Activated T-cell treated with anti-CD3 and anti-CD28 coated beads for 4 hours (primary cell): ENCODE measurements around the gene SOX6.

Source experiments
- DNase-seq: peaks from one replicate; pipeline ENCODE4 v3.0.0-alpha.2; 2020

SOX6 gene

DNA sequence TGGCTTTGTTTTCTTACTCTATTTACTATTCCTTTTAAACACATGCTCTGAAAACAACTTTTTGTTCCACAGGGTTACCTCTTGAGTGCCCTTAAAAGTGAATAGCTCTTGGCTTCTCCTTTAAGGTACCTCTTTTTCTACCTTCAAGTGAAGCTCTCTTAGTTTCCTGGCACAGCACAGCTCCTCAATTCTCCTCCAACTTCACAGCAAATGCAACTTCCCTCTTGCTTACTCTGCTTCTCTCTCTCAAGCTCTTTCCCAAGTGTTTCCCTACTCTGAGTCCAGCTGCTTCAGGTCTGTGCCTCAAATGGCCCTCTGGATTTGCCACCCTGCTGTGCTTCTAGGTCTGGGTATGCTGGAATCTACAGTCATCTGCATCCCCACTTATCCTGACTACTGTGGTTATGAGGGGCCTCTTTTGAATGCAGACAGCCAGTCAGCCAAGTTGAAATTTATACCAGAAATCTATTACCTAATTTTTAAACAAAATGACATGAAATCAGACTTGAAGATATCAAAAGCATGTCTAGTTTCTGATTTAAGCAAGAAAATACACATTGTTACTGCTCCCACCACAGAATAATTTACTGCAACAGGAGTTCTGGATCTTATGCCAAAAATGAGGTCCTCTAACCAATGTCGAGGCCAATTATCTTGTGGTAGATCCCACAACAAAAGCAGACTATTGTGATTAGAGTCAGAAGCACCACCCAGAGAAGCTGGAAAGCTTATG lies 371.1 kb downstream of the SOX6 start:
- DNase-seq = no peak

DNA sequence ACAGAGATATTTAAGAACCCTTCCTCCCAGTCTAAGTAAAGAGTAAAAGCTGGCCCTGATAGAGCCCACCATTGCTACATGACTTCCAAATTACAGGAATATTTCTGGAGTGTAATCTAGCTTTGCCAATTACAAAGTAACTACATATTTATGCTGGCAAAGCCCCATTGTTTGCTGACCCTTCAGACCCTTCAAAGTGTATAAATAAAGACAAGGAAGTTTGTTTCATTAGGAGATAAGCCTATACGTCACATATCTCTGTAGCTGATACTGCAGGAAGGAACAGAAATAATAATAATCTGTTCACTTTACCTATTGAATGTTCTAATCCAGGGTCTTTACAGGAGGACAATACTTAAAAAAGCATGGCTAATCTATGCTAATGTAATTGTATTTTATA lies 375.1 kb downstream of the SOX6 start:
- DNase-seq = no peak

DNA sequence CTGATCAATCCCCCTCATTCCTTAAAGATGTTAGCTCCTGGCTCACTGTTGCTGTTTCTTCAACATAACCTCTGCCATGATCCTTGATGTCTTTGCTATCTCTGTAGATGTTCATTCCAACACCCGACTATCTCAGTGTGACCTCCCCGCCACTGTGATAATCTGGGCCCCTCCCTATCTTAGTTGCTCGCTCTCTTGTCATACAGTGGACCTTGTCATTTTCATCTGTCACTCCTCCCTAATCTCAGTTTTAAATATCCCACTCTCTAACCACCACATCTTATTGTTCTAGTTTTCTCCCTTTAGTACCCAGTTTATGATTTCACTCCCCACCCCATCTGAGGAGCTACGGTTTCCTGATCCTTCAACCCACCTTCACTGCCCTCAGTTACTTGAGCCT lies 379.2 kb downstream of the SOX6 start:
- no peak for DNase-seq

DNA sequence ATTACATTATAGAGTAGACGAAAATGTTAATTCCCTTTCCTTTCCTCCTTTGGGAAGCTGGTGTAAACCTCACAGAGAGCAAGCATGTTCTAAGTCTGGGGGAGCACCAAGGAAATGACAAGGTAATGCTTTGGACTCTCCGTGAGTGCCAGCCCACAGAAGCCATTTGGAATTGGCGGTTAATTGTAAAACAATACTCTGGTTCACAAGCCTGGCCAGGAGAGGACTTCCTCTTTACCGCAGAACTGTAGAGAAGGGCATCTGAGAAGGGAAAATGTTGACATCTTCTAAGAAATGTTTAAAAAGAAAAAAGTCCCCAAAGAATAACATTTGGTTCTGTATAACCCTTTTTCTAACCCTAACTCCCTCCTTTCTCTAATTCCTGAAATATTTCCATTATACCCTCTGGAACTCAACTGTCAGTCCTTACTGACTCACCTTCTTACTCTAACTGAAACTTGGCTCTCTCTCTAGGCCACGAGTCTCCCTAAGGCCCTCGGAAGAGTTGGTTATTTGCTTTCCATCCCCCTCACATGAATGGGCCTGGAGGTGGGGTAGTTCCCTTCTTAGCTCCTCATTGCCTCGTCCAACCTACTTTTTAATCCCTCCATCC lies 379.8 kb downstream of the SOX6 start:
- DNase-seq = no peak

DNA sequence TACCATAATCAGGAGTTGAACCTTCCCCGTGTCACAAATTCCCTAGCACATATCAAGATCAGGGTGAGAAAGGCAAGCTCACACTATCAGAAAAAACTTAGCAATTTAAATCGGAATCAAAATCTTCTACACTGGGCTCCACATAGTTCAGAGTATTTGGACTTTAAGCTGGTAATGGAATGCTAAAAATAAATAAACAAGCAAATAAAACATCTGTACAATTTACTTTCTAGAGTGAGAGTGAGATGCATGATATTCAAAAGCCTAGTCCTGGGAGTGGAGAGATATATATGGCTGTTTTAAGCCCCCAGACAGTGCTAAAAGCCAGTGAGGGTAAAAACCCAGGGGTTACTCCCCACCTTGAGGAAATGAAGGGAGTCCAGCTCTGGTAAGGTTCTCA lies 380.6 kb downstream of the SOX6 start:
- no peak for DNase-seq

DNA sequence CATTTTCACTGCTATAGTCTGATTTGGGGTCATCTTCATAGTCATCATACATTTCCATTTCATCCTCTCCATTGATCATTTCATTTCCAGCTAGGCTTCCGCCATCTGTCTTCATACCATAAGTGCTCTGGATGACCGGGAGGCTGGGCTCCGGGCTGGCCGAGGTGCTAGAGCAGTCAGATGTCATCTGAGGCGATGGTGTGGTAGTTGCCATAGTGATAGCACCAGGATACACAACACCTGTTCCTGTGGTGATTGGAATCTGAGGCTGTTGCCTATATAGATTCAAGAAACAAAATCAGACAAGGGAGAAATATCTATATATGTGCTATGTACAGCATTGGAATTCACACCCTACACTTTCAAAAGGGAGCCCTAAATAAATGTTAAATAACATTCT lies 383.5 kb downstream of the SOX6 start:
- DNase-seq = no peak

DNA sequence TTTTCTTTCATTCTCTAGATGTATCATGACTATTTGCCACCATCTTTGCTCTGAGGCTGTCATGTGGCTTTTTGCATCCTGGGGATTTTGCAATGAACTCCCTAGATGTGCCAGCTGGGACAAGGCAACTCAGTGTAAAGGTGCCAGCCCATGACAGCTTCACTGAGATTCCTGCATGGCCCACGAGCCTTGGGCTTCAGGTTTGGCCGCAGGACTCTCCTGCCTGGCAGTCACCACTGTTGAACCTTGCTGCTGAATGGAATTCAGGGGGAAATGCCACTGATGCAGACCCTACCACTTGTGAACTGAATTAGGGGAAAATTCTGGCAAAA lies 385.2 kb downstream of the SOX6 start:
- DNase-seq = no peak

DNA sequence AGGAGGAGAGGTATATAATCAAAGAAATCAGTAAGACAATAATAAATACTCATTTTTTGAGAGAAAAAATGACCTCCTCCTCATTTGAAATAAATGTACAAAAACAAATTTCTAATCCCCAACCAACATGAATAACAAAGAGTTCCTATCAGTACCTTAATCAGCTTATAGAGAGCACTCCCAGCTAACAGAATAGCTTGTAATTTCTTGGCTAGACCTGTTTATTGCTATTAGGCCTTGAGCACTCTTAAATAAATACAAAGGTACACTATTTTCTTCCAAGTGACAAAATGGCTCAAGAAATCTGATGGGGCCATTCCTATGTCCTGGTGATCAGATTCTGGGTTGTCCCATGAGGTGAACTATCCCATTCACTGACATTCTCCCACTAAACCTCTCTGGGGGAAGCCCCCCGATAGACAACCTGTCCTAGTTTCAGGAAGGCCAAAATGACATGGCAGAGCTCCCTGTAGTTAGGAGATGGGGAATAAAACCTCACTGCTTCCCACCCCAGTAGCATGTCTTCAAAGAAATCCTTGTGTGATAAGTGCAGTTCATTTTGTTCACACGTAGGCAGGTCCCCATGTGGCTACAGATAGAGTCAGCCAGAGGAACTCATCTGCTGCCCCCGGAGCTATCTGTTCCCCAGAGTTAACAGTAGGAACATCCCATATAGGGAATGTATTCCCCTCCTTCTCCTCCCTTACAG lies 385.7 kb downstream of the SOX6 start:
- no peak for DNase-seq

DNA sequence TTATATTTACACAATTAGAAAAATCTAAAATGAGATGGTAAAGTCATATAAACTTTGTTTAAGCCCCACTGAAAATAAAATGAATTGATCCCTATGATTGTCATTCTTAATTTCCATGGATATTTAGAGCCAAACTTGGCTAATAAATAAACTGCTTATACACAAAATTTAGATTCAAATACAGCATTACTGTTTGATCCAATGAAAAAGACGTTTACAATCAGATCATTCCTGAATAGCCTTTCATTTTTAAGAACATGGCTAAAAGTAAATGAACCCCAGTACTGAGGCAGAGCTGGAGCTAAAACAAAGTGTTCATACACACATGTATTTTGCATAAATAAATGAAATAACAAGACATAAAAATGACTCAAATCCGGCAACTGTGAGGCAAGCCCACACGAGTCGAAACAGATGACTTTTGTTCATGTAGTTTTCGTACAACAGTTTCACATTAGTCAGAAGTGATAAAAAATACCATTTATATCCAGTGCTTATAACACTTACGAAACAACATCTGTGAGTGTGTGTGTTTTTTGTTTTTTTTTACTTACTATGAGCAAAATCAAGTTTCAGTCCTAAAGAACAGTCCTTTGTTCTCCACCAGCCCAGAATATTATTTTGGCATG lies 386.5 kb downstream of the SOX6 start:
- no peak for DNase-seq

DNA sequence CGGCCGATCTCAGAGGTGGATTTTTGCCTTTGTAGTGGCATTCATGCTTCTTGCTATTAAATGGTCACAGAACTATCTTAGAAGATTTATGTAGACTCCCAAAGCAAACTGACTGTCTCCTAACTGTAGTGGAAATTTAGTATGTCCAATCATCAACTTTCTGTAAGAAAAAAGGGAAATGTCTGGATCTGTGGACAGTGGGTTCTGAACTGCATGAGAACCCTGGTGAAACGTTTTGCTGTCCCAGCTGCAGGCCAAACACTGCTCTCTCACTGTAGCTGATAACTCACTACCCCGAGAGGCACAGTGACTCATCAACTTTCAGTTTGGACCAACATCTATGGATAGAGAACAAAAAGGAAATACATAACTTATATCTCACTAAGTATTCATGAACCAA lies 387.1 kb downstream of the SOX6 start:
- no peak for DNase-seq

DNA sequence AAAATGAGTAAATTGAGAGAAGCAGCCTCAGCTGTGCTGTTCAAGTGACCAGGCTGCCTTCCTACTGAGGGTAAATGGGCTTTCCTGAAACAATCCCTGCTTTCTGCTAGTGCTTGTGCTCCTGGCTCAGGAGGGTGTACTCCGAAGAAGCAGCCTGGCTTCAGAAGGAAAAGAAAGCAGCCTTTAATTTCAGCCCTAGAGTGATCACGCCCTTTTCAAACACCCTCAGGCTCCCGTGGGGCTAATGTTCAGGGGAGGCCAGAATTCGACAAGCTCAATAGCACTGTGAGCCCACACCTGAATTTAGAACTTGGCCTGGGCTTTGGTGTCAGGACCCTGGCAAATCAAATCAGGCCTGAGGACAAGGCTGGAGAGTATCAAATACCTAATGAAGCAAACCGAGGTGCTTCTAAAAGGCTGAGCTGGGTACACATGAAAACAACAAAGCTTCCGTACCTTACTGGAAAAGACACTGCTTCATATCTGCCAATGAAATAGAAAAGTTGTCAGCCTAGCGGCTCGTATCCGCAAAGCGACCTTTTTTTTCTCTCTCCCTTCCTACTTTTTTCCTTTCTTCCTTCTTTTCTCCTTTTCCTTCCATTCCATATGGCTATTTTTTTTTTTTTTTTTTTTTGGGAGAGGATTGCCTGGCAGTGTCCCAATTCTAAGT lies 387.8 kb downstream of the SOX6 start:
- DNase-seq = no peak

DNA sequence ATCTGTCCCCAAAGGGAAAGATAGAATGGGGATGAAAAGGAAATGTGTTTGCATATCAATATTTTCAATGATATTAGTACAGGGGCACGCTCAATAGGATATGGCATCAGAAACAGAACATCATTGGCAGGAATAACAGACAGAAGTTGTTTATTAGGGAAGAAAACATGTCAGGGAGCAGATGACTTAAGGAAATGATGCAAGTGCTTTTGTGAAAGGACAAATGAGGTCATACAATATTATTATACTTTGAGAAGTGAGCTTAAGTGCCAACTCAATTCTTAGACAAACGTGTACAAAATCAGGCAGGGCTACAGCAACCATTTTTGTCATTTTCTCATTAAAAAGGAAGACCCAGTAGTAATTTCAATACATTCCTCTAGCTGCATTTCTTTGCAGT lies 388.4 kb downstream of the SOX6 start:
- DNase-seq = no peak

DNA sequence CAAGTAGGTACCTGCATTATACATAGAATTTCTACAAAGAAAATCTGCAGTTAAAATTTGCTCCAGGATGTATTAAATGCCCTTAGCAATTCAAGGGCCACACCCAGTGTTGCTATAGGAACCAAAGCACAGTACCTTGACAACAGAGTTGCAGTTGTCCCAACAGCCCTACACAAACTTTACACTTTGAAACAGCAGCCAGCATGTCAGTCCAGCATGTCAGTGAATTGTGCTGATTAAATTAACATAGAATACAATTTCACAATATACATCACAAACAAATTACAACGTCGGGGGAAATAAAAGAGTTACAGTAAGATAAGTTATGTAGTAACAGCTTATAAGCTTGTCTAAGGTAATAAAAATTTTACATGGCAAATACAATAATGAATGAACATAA lies 389.2 kb downstream of the SOX6 start:
- DNase-seq = no peak

DNA sequence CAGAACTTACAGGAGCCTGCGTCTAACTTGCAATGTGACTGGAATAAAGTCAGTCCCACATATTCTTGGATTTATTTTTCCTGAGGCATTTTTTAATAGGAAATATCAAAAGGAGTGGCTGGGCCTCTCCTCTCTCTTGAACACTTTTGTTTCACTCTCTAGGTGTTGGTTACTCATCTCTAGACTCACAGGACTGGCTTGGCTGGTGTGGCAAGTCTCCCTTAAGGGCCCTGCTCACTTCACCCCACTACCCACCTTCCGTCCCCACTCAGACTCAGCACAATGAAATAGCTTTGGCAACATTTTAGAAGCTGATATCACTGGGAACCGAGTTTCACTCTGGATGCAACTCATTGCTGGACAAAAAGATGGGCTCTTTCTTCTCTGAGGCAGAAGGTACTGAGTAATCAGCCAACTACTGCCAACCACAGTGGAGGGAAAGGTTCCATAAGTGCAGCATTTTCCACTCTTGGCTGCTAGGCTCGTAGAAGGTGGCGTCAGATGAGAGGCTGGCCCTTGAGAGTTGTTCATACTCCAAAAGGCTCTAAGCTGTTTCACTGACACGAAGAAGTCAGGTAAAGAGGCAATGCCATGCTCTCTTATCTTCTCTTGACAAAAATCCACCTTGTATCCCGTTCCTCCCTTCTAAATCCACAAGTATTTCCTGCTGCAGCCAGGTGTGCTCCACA lies 390.6 kb downstream of the SOX6 start:
- no peak for DNase-seq

DNA sequence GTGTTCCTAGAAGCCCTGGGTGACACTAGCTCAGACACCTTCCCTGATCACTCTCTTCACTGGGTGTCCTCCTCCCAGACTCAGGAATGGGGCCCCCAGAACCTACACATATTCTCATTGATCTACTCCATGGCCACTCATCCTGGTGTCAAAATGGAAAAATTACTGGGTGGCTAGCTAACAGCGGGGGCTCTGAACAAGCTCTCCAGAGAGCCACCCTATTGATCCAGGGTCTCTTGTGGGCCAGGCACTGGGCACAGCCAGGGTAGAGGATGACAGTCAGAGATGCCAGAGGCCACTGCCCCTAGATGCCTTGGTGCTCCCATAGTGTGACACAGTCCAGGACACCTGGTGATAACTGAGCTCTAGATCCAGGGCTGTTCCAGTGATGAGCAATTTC lies 393.1 kb downstream of the SOX6 start:
- DNase-seq = no peak

DNA sequence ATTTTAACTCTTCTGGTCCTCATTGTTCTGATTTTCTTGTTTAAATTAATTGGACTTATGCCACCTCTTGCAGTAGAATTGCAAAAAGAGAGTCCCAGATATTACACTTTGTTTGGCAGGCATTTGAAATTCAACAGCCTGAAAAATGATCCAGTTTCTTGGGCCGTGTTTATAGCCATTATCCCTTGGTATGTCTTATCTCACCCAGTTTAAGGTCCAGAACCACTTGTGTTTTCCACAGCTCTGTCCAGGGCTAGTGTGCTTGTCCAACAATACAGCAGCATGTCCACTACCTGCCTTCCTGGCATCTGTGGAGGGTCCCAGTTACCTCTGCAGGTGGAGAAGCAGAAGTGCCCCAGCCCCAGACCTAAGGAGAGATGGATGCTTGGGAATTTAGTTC lies 397.4 kb downstream of the SOX6 start:
- DNase-seq = no peak

DNA sequence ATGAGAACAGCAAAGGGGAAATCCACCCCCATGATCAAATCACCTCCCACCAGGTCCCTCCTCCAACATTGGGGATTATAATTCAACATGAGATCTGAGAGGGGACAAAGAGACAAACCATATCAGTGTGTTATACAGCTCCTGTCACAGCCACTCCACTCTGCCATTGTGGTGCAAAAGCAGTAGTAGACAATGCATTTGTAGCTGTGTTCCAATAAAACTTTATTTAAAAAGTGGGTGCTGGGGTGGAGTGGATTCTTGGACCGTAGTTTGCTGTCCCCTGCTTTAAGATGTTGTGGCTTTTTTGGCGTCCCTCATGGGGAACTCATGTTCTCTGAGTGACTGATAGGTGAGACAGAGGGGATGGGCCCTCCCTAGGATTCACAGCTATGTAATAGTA lies 399.1 kb downstream of the SOX6 start:
- no peak for DNase-seq

DNA sequence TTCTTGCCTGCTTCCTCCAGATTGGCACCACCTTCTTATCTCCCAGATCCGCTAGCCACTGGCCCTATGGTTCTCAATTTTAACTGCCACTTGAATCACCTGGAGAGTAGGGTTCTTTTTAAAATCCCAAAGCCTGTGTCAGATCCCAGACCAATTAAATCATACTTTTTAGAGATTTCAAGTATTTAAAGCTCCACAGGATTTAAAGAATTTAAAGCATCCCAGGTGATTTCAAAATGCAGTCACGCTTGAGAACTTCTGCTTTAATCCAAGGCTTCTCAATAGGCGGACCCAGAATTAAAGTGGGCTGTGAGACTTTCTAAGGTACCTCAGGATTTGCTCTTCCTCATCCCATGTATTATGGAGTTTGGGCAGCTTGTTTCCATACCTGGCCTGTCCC lies 400.0 kb downstream of the SOX6 start:
- no peak for DNase-seq

DNA sequence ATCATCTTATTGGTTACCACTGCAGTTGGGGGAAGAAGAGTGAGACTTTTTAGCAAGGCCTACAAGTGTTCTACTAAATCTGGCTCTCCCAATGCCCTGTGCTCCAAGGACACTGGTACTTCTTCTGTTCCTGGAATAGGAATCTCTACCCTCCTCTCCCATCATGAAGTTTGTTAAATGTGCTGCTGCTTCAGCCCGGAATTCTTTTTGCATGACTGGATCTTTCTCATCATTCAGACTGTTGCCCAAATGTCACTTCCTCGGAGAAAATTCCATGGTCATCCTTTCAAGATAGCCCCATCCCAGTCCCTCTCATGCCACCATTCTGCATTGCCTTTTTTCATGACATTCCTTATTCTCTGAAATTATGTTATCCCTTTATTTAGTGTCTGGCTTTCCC lies 400.8 kb downstream of the SOX6 start:
- no peak for DNase-seq

DNA sequence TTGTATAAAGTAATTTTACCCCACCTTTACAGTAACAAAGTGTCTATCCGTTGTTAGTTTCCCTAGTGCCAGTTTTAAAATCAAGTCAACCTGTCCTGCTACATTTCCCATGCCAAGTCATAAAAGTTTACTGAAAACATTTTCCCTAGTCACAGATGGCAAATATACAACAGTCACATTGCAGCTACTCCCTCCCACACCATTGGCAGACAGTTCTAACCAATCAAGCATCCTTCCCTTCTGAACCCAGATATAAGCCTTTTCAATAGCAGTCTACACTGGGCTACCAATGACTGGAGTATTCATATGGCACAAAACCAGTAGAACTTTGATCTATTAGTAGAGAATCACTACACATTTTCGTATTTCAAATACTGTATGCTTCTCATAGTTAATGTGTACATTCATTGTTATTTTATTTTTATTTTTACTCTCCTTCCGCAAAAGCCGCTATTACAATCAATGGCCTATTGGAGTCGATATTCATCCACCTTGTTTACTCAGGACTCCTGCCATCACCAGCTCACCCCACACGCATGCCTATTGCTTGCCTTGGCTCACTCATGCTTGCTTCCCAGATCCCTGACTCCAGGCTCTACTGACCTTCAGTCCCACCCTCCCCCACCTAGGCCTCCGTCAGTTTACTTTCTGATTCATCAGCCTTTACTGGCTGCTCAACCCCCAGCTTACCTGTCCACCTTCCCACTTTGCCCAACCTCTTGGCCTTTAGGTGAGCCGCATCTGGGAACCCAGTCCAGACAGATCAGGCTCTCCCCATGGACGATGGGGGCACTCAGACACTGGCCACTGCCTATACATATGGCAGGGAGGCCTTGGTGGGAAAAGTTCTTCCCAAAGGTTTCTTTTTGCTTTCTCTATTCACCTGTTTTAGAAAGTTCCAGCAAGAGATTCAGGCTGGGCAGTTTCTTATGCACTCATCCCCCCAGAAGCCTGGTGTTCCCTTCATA lies 408.4 kb downstream of the SOX6 start:
- no peak for DNase-seq

DNA sequence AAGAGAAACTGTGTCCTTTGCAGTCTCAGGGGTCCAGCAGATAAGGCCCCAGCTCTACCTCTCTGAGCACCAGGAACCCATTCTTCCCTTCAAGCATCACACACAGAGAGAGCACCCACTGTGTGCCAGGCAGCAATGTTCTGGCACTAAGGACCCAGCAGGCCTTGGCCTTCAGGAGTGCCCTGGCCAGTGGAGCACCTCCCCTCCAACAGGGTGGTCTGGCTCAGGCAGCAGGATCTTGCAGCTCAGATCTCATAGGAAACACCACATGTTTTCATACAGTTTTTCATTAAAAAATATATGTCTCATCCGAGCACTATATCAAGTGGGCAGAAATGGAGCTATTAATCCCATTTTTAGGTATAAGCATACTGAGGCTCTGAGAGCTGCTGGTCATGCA lies 410.6 kb downstream of the SOX6 start:
- DNase-seq = no peak

DNA sequence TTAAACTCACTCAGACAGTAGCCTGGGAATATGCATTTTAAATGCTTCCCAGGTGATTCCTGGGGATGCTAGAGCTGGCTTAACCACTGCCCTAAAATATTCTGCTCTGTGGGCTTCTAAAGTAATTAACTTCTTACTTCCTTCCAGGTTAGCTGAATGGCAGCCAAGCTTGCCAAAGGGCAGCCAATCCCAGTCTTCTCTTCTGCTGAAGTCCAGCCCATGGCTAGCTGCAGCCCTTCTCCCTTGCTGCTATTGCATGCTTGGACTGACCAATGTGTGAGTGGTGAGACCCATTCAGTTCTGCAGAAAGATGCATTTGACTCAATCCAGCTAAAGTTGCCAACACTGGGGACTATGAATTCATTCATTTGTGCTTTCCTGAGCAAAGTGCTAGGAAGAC lies 411.9 kb downstream of the SOX6 start:
- DNase-seq = no peak
